ENCODE measurements around the gene C12orf60. TPM values are rescaled to one million over a fixed set of nuclear protein-coding genes. Genes with fewer than 3 reads are reported as not detected.

Gene C12orf60
- total RNA-seq, 1 donor from 2014 or later = 1.6 TPM

GRCh38 chr12:14833952-14834351 lies 30.5 kb downstream of the C12orf60 start:
- no peak for FAIRE-seq
- no peak for DNase-seq (ENCODE audit: low spot score in 2 of 2)

- no peak for FAIRE-seq
- DNase-seq (ENCODE audit: low spot score in 2 of 2) = no peak
These were observed 31.0 kb downstream of the C12orf60 start for GRCh38 chr12:14834509-14834908.

DNA sequence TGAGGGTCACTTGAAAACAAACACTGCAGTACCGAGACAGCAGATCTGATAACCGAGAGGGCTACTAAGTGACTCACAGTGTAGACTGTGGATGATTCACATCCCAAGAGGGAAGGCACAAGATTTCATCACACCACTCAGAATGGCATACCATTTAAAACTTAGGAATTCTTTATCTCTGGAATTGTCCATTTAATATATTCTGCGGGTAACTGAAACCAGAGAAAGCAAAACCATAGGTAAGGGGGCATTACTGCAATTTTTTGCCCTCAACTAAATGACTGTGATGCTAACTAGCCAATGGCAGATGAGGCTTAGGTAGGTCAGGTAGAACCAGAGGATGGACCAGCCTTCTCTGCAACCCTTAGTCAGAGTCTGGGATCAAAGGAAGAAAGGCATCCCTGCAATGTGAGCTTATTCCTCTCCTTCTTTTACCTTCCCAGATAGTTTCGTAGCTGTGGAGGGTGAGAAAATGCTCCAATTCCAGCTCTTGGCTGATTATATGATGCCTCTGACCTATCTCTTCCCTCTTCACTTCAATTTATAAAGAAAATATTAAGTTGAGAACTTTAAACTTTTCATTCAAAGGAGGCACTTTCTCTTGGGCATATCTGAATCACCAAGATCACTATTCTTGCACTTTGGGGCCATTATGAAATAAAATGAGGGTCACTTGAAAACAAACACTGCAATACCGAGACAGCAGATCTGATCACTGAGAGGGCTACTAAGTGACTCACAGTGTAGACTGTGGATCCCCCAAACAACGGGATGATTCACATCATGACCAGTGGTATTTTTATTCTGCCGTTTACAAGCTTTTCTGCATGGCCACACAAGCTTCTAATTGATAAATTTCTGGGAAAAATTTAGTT lies 33.1 kb downstream of the C12orf60 start:
- no peak for FAIRE-seq
- DNase-seq (ENCODE audit: low spot score in 2 of 2) = no peak

DNA sequence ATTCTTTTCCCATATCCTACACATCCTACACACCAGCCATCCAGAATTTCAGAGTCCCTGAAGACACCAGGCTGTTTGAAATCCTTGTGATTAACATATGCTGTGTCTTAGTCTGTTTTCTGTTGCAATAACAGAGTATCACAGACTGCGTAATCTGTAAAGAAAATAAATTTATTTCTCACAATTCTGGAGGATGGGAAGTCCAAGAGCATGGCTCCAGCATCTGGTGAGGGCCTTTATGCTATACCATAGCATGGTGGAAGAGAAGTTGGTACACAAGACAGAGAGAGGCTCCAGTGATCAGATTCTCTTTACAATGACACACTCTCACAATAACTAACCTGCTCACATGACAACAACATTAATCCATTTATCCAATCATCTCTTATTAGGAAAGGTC lies 35.8 kb downstream of the C12orf60 start:
- DNase-seq (ENCODE audit: low spot score in 2 of 2) = no peak
- FAIRE-seq = no peak

GRCh38 chr12:14840616-14841015 lies 37.1 kb downstream of the C12orf60 start:
- FAIRE-seq = no peak
- no peak for DNase-seq (ENCODE audit: low spot score in 2 of 2)

- FAIRE-seq (no peak), DNase-seq (ENCODE audit: low spot score in 2 of 2) (no peak)
These were observed 38.3 kb downstream of the C12orf60 start for GRCh38 chr12:14841761-14842160.

- FAIRE-seq = no peak
- DNase-seq (ENCODE audit: low spot score in 2 of 2) = no peak
These were observed 38.8 kb downstream of the C12orf60 start for GRCh38 chr12:14842315-14842714.

DNA sequence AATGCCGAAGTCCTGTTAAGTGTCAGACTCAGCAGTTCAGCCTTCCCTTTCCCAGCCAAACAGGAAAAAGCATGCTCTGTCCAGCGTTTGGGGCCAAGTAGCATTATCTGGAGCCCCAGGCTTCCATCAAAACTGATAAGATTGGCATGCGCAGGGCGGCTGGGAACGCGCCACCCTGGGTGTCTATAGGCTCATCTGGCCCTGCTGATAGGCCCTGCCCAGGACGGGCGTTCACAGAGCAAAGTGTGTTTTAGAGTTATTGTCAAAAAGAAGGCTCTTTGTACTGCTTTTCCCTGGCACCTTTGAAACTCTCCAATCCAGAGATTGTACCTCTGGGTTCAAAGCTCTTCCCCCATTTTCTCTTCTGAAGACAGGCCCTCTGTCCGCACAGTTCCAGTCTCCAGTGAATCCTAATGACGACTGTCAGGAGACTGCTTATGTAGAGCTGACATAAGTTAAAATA lies 40.0 kb downstream of the C12orf60 start, which contains the start of gene ART4:
TSS of gene ART4 (minus strand) at position 102 of the 463 bp plus-strand sequence. CDS start 413 bp downstream, outside the sequence.
- FAIRE-seq (no peak), DNase-seq (ENCODE audit: low spot score in 2 of 2) (no peak)

GRCh38 chr12:14844401-14844800 lies 40.9 kb downstream of the C12orf60 start:
- no peak for DNase-seq (ENCODE audit: low spot score in 2 of 2)
- no peak for FAIRE-seq

- peak; percentile 18 to 61 for DNase-seq (ENCODE audit: low spot score in 2 of 2)
- FAIRE-seq = peak; percentile 64
These were observed 41.9 kb downstream of the C12orf60 start for GRCh38 chr12:14845350-14845750.

DNA sequence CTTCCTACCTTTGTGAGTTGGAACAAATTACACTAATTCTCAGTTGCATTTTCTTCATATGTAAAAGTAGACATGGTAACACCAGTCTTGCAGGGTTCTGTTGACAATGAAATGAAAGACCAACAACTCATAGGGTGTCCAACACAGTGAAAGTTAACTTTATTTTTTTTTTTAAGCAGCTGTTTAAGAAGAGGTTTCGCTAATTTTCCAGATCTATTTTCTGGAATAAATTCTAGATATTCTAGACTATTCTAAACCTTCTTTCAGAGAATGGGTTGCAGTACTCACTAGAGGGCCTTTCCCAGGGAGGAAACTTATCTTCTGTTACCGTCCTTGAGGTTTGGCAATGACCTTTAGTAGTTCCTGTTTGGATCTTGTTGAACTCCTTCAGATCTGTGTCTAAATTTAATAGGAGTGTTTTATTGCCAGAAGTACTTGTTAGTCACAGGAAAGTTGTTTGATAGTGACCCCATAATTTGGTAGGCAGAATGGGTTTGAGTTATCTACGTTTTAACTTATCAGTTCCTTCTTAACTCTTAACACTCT lies 42.6 kb downstream of the C12orf60 start:
- DNase-seq (ENCODE audit: low spot score in 2 of 2) = no peak
- no peak for FAIRE-seq

DNA sequence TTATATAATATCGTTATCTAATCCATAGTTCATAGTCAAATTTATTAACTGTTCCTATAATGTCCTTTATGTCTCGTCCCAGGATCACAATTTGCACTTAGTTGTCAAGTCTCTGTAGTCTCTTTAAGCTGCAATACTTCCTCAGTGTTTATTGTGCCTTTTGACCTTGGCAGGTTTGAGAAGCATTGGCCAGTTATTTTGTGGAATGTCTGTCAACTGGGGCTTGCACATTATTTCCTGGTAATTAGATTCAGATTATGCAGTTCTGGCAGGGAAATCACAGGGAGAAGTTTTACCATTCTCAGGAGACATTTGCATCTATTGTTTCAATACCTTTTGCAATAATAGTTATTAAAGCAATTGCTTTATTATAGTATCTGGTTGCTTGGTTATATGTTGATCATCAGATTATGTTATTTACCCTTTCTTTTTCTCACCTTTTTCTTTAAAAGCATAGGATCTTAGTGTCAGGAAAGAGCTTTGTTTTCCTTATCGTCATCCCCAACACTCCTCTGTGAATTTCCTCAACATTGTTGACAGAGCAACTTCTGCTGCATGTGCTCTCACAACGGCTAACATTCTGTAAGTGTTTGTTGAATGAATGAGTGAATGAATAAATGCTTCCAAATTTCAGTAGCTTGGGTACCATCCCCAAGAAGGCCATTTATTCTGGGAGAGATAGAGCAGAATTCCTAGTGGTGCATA lies 43.6 kb downstream of the C12orf60 start:
- FAIRE-seq (no peak), DNase-seq (ENCODE audit: low spot score in 2 of 2) (no peak)

DNA sequence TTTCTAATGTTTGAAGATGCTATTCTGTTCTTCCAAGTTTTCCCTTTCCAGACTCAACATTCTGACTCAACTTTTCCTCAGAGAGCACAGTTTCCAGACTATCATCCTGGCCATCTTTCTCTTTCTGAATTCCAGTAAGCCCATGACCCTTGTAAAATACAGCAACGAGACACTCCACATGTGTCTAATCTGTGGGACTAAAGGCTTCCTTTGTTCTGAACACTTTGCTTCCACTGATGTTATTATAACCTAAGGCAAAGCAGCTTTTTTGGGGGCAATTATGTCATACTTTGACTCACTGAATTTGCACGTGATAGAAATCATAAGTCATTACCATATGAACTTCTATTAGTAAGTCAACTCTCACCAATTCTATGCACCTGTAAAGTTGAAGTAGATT lies 46.2 kb downstream of the C12orf60 start:
- no peak for FAIRE-seq
- DNase-seq (ENCODE audit: low spot score in 2 of 2) = no peak

DNA sequence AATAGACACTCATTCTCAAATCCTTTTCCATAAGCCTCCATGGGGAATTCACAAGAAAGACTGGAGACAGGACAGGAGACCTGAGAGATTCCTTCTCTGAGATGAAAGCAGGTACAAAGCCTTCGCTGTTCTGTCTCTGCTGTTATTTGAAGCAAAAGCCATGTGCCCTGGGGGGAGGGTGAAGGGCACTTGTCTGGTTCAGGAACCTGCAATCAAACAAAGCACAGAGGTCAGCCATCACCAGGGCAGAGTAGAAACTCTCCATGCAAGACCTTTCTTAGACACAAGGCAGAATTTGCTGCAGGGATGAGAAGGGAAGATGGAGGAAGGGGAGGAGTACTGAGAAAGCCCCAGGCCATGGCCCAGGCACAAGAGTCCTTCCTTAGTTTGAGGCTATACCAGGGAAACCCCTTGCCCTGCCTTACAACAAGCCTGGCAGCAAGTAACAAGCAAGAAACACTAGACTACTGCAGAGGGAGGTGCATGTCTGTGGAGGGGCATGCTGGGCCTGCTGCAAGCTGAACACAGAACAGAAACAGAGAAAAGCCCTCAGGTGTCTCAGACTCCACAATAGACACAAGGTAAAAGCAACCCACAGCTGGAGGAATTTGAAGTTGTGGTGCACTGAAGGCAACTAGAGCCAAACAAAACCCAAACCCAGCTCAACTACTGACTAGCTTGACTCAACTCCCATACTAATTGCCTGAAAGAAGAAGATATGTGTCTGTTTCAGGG lies 47.6 kb downstream of the C12orf60 start:
- DNase-seq (ENCODE audit: low spot score in 2 of 2) (no peak), FAIRE-seq (no peak)

DNA sequence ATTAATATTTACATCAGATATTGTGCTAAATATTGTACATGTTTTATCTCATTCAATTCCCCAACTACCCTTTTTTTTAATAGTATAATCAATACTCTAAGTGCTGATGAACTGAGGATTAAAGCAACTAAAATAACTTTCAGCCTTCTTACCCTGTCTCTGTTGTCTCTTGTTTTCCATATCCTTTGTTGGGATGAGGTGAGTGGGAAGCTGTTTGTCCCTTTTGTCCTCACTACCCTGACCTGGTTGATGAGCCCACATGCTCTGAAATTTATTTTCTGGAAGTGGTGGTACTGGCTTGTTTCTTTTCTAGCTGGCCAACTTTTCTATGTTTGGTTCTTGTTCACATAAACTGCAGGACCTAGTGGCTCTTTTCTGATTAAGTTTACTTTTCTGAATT lies 49.4 kb downstream of the C12orf60 start:
- DNase-seq (ENCODE audit: low spot score in 2 of 2) (no peak), FAIRE-seq (no peak)

GRCh38 chr12:14853961-14854360 lies 50.5 kb downstream of the C12orf60 start:
- DNase-seq (ENCODE audit: low spot score in 2 of 2) (no peak), FAIRE-seq (no peak)

- FAIRE-seq (no peak), DNase-seq (ENCODE audit: low spot score in 2 of 2) (no peak)
These were observed 51.2 kb downstream of the C12orf60 start for GRCh38 chr12:14854586-14855183.

DNA sequence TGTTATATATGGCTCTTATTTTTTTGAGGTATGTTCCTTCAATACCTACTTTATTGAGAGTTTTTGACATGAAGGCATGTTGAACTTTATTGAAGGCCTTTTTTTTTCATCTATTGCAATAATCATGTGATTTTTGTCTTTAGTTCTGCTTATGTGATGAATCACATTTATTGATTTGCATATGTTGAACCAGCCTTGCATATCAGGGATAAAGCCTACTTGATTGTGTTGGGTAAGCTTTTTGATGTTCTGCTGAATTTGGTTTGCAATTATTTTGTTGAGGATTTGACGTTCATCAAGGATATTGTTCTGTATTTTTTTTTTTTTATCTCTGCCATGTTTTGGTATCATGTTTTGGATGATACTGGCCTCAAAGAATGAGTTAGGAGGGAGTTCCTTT lies 55.0 kb downstream of the C12orf60 start:
- no peak for DNase-seq (ENCODE audit: low spot score in 2 of 2)
- no peak for FAIRE-seq

DNA sequence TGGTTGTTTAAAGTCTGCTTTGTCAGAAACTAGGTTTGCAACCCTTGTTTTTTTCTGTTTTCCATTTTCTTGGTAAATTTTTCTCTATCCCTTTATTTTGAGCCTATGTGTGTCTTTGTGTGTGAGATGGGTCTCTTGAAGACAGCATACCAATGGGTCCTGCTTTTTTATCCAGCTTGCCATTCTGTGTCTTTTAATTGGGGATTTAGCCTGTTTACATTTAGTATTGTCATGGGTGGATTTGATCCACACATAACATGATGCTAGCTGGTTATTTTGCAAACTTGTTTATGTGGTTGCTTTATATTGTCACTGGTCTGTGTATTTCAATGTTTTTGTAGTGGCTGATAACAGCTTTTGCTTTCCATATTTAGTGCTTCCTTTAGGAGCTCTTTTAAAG lies 57.0 kb downstream of the C12orf60 start:
- no peak for FAIRE-seq
- DNase-seq (ENCODE audit: low spot score in 2 of 2) = no peak

DNA sequence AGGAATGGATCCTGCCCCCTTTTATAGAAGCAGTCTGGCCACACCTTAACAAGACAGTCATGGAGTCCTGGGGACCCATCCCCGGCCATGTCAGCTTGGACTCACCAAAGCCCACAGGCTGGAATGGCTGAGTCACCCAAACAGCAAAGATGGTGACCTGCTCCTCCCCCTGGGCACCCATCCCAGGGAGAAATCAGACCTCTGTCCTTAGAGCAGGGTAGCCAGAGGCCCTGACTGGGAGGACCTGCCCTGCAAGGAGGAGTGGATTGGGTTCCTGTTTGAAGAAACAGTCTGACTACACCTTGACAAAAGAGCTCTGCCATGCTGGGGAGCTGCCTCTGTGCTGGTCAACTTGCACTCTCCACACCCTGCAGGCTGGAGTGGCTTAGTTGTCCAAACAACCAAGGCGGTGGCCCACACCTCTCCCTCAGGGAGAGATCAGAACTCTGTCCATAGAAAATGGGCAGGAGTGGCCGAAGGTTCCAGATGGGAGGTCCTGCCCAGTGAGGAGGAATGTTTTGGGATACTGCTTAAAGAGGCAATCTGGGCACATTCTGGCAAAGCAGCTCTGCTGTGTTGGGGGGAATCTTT lies 65.5 kb downstream of the C12orf60 start:
- no peak for FAIRE-seq
- no peak for DNase-seq (ENCODE audit: low spot score in 2 of 2)
